Muscle layer of duodenum (tissue), 2 donors: Measurements from ENCODE around the gene EPGN.

Source experiments
- H3K27ac ChIP-seq: one replicate; pipeline ENCODE4 v1.7.0; 2013; ENCODE audit warnings: mild to moderate bottlenecking, low read length
- H3K27me3 ChIP-seq: one replicate; pipeline ENCODE4 v1.7.0; 2013; ENCODE audit warnings: low read depth, mild to moderate bottlenecking, control low read depth, low read length
- H3K36me3 ChIP-seq, 2 donors: one replicate each; pipeline ENCODE4 v1.7.0; 2013; ENCODE audit warnings: low read length in 2 of 2, control low read depth in 1 of 2, mild to moderate bottlenecking in 1 of 2; ENCODE audit not compliant: insufficient read depth in 2 of 2, control insufficient read depth in 1 of 2
- H3K4me1 ChIP-seq, 2 donors: one replicate each; pipeline ENCODE4 v1.7.0; 2013; ENCODE audit warnings: low read length in 2 of 2, mild to moderate bottlenecking in 2 of 2, control low read depth in 1 of 2, moderate library complexity in 1 of 2; ENCODE audit not compliant: insufficient read depth in 2 of 2, control insufficient read depth in 1 of 2
- H3K4me3 ChIP-seq, 2 donors: one replicate each; pipeline ENCODE4 v1.7.0; 2013; ENCODE audit warnings: low read length in 2 of 2, low read depth in 1 of 2, mild to moderate bottlenecking in 1 of 2
- H3K9me3 ChIP-seq, 2 donors: one replicate each; pipeline ENCODE4 v1.7.0; 2013; ENCODE audit warnings: low read length in 2 of 2, control low read depth in 1 of 2, mild to moderate bottlenecking in 1 of 2; ENCODE audit not compliant: control insufficient read depth in 1 of 2
- donor health status: healthy.

EPGN gene

DNA sequence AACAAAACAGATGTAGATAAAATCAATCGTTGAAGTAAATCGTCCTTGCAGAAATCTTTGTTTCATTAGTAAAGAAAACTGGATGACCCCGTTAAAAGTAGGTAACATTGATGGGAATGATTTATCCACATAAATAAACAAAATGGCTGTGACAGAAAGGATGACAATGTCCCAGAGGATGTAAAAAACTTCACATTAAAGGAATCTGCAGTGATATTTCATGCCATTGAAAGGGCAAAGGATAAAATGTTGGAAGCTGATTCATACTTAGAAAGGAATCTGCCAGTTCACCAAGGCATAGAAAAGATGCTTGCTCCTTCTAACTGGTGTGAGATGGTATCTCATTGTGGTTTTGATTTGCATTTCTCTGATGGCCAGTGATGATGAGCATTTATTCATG lies 24.2 kb upstream of the EPGN start:
- Histone ChIP-seq H3K4me3 (no peak overlapping the region), H3K4me1 (no peaks in the 10 kb centered on the region), H3K27me3 (no peaks in the 10 kb centered on the region), H3K27ac (no peak overlapping the region), H3K36me3 (peaks cover 0 to 7% of the 10 kb centered on the region in 2 donors), H3K9me3 (no peaks in the 10 kb centered on the region)

DNA sequence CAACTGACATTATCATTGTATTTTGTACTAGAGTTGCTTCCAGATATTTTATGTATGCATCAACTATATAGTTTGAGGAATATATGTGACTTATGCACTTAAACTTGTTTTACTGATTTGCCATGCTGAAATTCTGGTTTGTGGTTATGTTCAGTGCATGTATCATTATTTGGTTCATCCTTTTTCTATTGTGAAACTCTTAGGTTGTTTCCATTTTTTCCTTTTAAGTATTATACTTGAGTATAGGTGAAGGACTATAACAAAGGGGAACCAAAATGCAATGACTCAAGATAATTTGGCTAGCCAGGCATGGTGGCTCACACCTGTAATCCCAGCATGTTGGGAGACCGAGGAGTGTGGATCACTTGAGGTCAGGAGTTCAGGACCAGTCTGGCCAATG lies 21.1 kb upstream of the EPGN start:
- Histone ChIP-seq H3K4me3 (no peak overlapping the region), H3K27me3 (no peaks in the 10 kb centered on the region), H3K27ac (no peak overlapping the region), H3K4me1 (no peaks in the 10 kb centered on the region), H3K9me3 (no peaks in the 10 kb centered on the region), H3K36me3 (peaks cover 0 to 7% of the 10 kb centered on the region in 2 donors)

DNA sequence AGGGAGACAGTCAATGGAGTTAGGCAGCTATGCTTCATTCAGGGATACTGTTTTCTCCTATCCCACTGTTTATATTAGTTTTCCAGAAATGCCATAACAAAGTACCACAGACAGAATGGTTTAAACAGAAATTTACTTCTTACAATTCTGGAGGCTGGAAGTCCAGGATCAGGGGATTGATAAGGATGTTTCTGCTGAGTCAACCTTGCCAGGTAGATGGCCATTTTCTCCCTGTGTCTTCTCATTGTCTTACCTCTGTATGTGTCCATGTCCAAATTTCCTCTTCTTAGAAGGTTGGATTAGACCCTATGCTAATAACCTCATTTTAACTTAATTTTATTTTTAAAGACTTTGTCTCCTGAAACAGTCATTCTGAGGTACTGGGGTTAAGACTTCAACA lies 20.5 kb upstream of the EPGN start:
- Histone ChIP-seq H3K36me3 (peaks cover 0 to 7% of the 10 kb centered on the region in 2 donors), H3K4me1 (no peaks in the 10 kb centered on the region), H3K9me3 (no peaks in the 10 kb centered on the region), H3K27ac (no peak overlapping the region), H3K4me3 (no peak overlapping the region), H3K27me3 (no peaks in the 10 kb centered on the region)

DNA sequence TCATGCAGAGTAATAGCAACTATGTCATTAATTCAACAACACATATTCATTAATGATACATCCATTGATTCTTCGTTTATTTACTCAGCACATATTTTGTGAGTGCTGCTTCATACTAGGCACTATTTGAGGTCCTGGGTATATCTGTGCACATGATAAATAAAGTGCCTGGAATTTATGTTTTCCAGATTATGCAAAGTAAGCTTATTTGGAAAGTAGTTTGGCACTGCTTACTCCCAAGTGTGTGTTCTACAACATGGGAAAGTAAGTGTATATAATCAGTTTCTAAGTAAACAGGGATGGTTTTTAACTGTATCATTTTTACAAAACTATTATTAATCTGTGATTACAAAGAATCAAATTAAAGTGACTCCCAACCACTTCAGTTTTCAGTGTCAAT lies 16.8 kb upstream of the EPGN start:
- Histone ChIP-seq H3K27me3 (no peaks in the 10 kb centered on the region), H3K9me3 (no peaks in the 10 kb centered on the region), H3K27ac (no peak overlapping the region), H3K4me1 (no peaks in the 10 kb centered on the region), H3K4me3 (no peak overlapping the region), H3K36me3 (no peaks in the 10 kb centered on the region)

DNA sequence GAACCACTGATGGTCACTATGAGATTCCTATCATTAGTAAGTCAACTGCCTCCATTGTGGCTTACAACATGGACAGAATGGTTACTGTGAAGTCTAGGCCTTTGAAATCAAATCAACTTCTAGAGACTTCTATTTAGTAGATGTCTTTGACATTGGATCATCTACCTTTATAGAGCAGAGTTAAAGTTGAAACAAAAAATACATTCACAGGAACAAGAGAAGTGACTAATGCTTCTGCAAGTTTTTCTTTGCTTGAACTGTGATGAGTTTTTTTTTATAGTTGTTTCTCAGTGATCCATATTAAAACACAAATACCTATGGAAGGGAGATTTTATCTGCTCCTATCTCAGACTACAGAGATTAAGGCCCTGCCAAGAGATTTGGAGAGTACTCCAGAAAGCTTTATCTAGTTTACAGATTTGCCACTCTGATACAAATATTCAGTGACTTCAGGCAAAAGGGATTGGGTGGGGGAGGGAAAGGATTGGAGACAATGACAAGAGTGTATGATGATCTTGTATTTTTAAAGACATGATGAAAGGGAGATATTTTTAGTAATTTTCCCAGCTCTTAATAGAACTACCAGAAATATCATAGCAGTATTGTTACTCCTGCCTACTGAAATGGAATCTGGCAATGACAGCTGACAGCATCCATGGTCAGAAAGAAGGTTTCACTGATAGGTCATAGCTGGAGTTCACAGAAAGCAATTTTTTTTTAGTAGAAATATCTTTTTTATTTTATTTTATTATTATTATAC lies 16.0 kb upstream of the EPGN start:
- Histone ChIP-seq H3K4me1 (no peaks in the 10 kb centered on the region), H3K36me3 (no peaks in the 10 kb centered on the region), H3K9me3 (no peaks in the 10 kb centered on the region), H3K27me3 (no peaks in the 10 kb centered on the region), H3K4me3 (no peak overlapping the region), H3K27ac (no peak overlapping the region)

DNA sequence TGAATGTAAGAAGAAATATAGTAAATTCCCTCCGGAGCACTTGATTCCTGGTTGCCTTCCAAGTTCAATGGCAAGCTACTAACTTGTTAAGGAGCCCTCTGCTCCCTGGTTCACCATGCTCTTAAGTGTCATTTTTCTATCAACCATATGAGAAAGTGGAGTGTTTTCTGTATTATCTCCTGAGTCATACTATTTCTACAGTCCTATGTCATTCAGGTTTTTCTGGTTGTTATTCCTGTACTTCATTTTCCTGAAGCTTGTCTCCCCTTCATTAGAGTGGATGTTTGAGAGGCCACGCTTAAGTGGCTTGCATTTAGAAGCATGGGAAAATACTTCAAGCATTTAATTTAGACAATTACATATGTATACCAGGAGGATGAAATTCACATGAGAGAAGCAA lies 14.7 kb upstream of the EPGN start:
- no peak overlapping the region for H3K27ac ChIP-seq
- H3K36me3 ChIP-seq: no peaks in the 10 kb centered on the region
- H3K9me3 ChIP-seq: no peaks in the 10 kb centered on the region
- no peaks in the 10 kb centered on the region for H3K27me3 ChIP-seq
- H3K4me3 ChIP-seq: no peak overlapping the region
- H3K4me1 ChIP-seq: no peaks in the 10 kb centered on the region

DNA sequence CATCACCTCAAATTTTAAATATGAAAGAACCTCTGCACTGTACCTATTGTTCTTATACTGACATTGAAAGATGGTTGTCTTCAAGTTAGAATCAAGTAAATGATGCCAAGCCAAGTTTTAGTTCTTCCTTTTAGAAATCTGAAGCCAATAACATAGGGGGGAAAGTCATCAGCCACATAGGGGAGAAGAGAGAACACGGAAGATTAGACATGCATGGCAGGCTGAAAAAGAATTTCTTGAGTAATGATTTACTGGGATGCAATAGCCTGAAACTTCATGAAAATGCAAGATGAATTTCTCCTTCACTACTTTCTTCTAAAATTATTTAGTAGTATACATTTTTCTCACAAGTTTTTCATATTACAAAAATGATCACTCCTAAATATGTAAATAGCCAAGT lies 13.6 kb upstream of the EPGN start:
- H3K27me3 ChIP-seq: no peaks in the 10 kb centered on the region
- H3K4me1 ChIP-seq: no peaks in the 10 kb centered on the region

DNA sequence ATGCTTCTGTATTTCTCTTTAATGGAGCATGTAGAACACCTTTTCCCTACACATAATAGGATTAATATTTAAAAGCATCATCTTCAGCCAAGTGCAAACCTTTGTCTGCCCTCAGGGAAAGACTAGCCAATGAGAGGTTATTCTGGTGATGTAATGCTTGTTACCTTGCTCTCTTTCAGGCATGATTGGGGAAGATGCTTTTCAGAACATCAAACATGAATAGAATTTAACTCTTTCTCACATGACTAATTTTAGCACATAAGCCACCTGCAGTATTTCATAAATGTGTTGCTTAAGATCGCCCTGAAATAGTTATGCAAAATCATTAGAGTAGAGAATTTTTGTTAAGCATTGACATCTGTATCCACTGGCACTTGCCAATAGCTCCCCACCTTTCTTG lies 10.7 kb upstream of the EPGN start:
- Histone ChIP-seq H3K4me1 (no peaks in the 10 kb centered on the region), H3K27ac (no peak overlapping the region), H3K9me3 (no peaks in the 10 kb centered on the region), H3K4me3 (no peak overlapping the region), H3K27me3 (no peaks in the 10 kb centered on the region), H3K36me3 (no peaks in the 10 kb centered on the region)

More for the DNA sequence above, 13.6 kb upstream of the EPGN start:
- no peak overlapping the region for H3K4me3 ChIP-seq
- no peaks in the 10 kb centered on the region for H3K9me3 ChIP-seq
- H3K36me3 ChIP-seq: no peaks in the 10 kb centered on the region
- H3K27ac ChIP-seq: no peak overlapping the region

DNA sequence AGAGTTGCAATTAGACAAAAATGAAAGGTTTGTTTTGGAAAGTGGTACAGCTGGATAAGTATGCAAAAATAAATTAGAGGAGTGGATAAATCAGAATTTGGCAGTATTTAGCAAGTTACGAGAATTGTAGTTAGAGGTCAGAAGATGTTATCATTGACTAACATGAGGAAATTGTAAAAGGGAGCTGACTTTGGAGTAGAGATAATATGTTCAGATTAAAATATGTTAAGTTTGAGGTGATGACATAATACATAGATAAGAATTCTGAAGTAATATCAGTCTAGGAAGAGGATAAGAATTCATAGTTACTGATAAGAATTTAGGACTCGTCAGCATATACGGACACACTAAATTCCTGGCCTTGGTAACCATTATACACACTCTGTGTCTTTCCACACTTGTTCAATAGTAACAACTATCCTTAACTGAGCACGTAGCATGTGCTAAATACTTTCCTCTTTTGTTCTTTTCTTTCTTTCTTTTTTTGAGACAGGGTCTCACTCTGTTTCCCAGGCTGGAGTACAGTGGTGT lies 4.1 kb upstream of the EPGN start:
- Histone ChIP-seq H3K27ac (no peak overlapping the region), H3K4me1 (no peaks in the 10 kb centered on the region), H3K9me3 (no peaks in the 10 kb centered on the region), H3K27me3 (no peaks in the 10 kb centered on the region), H3K36me3 (no peaks in the 10 kb centered on the region), H3K4me3 (no peak overlapping the region)

DNA sequence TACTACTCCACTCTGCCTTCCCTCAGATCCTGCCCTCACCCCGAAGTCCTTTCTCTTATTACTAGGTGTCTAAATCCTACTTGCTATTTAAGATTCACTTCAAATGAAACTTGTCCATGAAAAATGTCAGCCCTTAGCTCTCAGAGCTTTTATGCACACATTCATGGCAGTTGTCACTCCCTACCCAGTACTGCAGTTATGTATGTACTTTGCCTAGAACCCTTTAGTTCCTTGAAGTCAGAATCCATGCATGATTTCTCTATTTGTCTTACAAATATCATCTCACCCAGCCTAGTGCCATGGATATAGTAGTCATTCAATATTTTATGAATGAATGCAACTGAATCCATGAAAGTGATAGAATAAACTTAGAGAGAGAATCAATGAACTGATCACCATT lies 3.3 kb upstream of the EPGN start:
- H3K27me3 ChIP-seq: no peaks in the 10 kb centered on the region

DNA sequence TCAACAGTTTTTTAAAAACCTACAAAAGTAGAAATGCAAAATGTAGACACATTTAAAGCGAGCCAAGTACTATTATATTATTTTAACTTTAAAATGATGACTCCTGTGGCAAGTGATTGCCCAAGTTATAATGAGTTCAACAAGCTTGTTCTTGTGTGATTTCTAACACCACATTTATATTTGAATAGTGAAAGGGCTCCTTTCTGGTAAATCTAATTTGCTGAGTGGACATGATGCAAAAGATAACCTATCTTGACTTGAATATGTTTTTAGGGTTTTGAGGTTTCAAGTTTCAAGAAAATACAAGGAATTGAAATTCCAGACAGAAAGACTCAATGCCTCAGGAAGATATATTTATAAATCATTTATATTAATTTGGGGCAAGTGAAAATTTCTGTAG lies 1.1 kb upstream of the EPGN start:
- H3K27ac ChIP-seq: no peak overlapping the region
- no peak overlapping the region for H3K4me3 ChIP-seq
- no peaks in the 10 kb centered on the region for H3K4me1 ChIP-seq
- H3K36me3 ChIP-seq: no peaks in the 10 kb centered on the region
- no peaks in the 10 kb centered on the region for H3K9me3 ChIP-seq
- no peaks in the 10 kb centered on the region for H3K27me3 ChIP-seq

More for the DNA sequence above, 3.3 kb upstream of the EPGN start:
- no peak overlapping the region for H3K4me3 ChIP-seq
- no peaks in the 10 kb centered on the region for H3K9me3 ChIP-seq
- no peaks in the 10 kb centered on the region for H3K4me1 ChIP-seq
- no peak overlapping the region for H3K27ac ChIP-seq
- H3K36me3 ChIP-seq: no peaks in the 10 kb centered on the region

DNA sequence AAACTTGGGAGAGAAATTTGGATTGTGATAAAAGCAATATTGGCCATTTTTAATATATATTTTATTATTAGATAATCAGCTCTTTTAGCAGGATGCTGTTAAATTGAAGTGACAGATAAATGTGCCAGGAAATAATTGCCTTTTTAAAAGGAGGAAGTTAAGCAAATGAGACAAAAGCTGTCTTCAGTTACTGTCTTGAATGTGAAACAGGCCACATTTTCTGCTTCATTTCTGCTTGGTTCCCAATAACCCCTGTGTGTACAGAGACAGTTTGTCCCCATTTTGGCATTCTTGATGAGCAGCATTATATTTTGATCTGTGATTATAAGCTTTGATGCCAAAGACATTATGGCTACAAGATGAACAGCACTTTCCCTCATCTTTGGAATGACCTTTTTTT lies 953 bp downstream of the EPGN start:
- Histone ChIP-seq H3K27ac (no peak overlapping the region), H3K4me3 (no peak overlapping the region), H3K4me1 (no peaks in the 10 kb centered on the region), H3K27me3 (no peaks in the 10 kb centered on the region), H3K9me3 (no peaks in the 10 kb centered on the region), H3K36me3 (no peaks in the 10 kb centered on the region)
